Vagina (tissue), 2 donors: ENCODE measurements around the gene SHISA6.

Source experiments
- POLR2A ChIP-seq, 2 donors: fragments of 450-650 bp; IDR thresholded peaks; one replicate each; pipeline ENCODE4 v1.6.1; 2017; ENCODE audit warnings: antibody characterized with exemption in 2 of 2, mild to moderate bottlenecking in 2 of 2, moderate library complexity in 2 of 2
- TF ChIP-seq, protein P1 (sequence below), 3 experiments: fragments of 450-650 bp in 2 of 3; fragments of 200-600 bp in 1 of 3; sonication (generic) in 1 of 3; IDR thresholded peaks; one replicate each; pipeline ENCODE4 v1.5.1; 2017 to 2019; ENCODE audit warnings: antibody characterized with exemption in 3 of 3, mild to moderate bottlenecking in 2 of 3, moderate library complexity in 2 of 3

DNA sequence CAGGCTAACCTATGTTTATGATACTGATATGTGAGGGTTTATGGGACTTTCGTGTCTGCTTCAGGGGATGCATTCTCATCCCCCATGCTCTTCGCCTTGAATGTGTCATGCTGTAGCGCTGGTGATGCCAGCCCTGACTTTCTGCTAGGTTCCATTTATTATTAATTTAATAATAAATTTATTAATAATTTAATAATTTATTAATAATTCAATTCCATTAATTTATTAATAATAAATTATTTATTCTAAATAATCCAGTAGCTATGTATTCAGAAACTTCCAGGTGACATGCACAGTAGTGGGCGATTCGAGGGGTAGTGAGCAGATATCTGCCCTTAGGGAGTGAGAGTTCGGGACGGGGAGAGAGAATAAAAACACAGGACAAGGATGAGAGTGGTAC is 49.8 kb downstream of the SHISA6 start:
- TF ChIP-seq, protein P1, sequence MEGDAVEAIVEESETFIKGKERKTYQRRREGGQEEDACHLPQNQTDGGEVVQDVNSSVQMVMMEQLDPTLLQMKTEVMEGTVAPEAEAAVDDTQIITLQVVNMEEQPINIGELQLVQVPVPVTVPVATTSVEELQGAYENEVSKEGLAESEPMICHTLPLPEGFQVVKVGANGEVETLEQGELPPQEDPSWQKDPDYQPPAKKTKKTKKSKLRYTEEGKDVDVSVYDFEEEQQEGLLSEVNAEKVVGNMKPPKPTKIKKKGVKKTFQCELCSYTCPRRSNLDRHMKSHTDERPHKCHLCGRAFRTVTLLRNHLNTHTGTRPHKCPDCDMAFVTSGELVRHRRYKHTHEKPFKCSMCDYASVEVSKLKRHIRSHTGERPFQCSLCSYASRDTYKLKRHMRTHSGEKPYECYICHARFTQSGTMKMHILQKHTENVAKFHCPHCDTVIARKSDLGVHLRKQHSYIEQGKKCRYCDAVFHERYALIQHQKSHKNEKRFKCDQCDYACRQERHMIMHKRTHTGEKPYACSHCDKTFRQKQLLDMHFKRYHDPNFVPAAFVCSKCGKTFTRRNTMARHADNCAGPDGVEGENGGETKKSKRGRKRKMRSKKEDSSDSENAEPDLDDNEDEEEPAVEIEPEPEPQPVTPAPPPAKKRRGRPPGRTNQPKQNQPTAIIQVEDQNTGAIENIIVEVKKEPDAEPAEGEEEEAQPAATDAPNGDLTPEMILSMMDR (IDR thresholded peaks at IDR 0.05) = no peak
- TF ChIP-seq POLR2A (IDR thresholded peaks at IDR 0.05) = no peak
